Measurements from ENCODE around the gene SDHA. TPM values are rescaled to one million over a fixed set of nuclear protein-coding genes. Genes with fewer than 3 reads are reported as not detected.
A peak's percentile ranks its signal among the peaks of the same experiment; 100 is the strongest.
"Not testable (repeated sequence)": the region's sequence is repeated elsewhere in the genome, so short reads cannot be mapped to it uniquely, and the experiment has no call there.

Gene SDHA
- total and polyA plus RNA-seq, 4 donors: 60.0 to 105 (median 91.4) TPM

DNA sequence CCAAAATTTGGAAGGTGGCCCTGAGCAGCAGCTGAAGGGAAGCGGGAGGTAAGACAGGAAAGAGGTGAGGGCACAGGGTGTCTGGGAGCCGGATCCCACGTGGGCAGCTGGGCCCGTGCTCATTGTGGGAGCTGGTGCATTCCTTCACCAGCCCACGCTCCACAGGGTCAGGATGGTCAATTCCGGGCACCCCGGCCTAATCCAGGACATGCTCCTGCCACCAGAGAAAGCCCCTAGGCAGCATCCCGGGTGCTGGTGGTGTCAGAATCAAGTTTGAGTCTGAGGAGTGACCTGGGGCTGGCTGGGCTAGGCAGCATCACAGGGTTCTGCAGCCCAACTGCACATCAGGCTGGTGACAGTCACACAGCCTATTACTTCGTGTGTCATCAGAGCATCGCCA lies 46.2 kb downstream of the SDHA start:
- peak overlapping the region; percentile 45 to 67 for H3K27ac ChIP-seq (ENCODE audit: low read depth in 1 of 2, low read length in 1 of 2)
- peaks cover 0 to 13% (median 8%) of the 10 kb centered on the region in 4 donors for H3K36me3 ChIP-seq (ENCODE audit: control insufficient read depth in 4 of 4, insufficient read depth in 4 of 4, low read length in 4 of 4)
- H3K9ac ChIP-seq (ENCODE audit: insufficient read depth in 1 of 2, low read length in 2 of 2): no peak overlapping the region
- peaks cover 0 to 3% (median 0%) of the 10 kb centered on the region in 5 donors for H3K4me1 ChIP-seq (ENCODE audit: control insufficient read depth in 5 of 5, insufficient read depth in 5 of 5, low read length in 5 of 5)
- no peak overlapping the region for H3K4me3 ChIP-seq
- DNase-seq (no peak), ATAC-seq (ENCODE audit: insufficient read depth, low FRiP score) (no peak)
- no peaks in the 10 kb centered on the region for H3K27me3 ChIP-seq (ENCODE audit: control insufficient read depth in 3 of 3, insufficient read depth in 3 of 3, low read length in 2 of 3)
- TF ChIP-seq, protein P1, sequence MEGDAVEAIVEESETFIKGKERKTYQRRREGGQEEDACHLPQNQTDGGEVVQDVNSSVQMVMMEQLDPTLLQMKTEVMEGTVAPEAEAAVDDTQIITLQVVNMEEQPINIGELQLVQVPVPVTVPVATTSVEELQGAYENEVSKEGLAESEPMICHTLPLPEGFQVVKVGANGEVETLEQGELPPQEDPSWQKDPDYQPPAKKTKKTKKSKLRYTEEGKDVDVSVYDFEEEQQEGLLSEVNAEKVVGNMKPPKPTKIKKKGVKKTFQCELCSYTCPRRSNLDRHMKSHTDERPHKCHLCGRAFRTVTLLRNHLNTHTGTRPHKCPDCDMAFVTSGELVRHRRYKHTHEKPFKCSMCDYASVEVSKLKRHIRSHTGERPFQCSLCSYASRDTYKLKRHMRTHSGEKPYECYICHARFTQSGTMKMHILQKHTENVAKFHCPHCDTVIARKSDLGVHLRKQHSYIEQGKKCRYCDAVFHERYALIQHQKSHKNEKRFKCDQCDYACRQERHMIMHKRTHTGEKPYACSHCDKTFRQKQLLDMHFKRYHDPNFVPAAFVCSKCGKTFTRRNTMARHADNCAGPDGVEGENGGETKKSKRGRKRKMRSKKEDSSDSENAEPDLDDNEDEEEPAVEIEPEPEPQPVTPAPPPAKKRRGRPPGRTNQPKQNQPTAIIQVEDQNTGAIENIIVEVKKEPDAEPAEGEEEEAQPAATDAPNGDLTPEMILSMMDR (IDR thresholded peaks at IDR 0.05; ENCODE audit: control extremely low read depth, extremely low read depth): no peak
- H3K9me3 ChIP-seq (ENCODE audit: control insufficient read depth in 4 of 4, insufficient read depth in 3 of 4, low read length in 3 of 4): no peaks in the 10 kb centered on the region
- WGBS, 2 donors: 72 to 84% methylated on average over 10 of the region's 10 CpGs

DNA sequence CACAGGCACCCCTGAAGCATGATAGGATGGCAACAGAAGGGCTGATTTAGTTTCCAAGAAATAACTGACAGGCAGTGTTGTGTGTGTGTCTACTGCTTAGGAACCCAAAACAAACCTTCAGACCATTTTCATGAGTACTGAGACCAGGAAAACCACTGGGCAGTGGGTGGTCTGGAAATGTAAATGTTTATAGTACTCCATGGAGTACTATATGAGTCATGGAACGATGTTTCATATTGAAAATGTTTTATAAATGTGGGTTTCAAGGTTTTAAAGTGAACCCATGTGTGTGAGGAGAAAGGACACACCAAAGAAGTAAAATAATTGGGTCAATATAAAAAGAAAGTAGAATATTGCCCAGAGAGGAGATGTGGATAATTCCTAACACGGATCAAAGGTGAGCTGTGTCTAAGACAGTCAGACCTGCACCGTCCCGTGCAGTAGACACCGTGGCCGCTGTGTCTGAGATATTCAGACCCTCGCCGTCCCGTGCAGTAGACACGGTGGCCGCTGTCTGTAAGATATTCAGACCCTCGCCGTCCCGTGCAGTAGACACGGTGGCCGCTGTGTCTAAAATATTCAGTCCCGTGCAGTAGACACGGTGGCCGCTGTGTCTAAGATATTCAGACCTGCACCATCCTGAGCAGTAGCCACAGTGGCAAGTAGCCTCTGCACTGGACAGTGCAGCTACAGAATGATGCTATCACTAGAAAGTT lies 48.3 kb downstream of the SDHA start:
- WGBS, 2 donors: 80 to 83% methylated on average over 19 of the region's 19 CpGs
- not testable (repeated sequence) for H3K27ac ChIP-seq (ENCODE audit: low read depth in 1 of 2, low read length in 1 of 2); H3K9ac ChIP-seq (ENCODE audit: insufficient read depth in 1 of 2, low read length in 2 of 2); H3K27me3 ChIP-seq (ENCODE audit: control insufficient read depth in 3 of 3, insufficient read depth in 3 of 3, low read length in 2 of 3); H3K4me1 ChIP-seq (ENCODE audit: control insufficient read depth in 5 of 5, insufficient read depth in 5 of 5, low read length in 5 of 5); ATAC-seq (ENCODE audit: insufficient read depth, low FRiP score); DNase-seq; H3K4me3 ChIP-seq; H3K9me3 ChIP-seq (ENCODE audit: control insufficient read depth in 4 of 4, insufficient read depth in 3 of 4, low read length in 3 of 4)
- peaks cover 0 to 13% (median 8%) of the 10 kb centered on the region in 4 donors for H3K36me3 ChIP-seq (ENCODE audit: control insufficient read depth in 4 of 4, insufficient read depth in 4 of 4, low read length in 4 of 4)

DNA sequence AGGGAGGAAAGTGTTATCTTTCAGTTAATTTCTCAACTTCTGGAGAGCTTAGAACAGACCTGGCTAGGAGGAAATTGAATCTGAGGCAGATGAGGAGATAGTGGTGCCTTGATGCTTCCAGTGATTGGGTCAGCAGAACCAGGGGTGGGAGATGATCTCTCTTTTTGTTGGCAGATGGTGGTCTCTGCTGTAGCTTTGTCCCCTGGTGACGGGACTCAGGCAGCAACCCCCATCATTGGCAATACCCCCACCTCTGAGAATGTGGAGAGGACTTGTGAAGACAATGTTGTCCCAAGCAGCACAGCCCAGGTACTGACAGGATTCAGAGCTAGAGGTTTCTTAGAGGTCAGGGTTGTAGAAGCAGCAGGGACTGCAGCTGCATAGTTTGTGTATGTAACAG lies 49.6 kb downstream of the SDHA start:
- DNase-seq: no peak

DNA sequence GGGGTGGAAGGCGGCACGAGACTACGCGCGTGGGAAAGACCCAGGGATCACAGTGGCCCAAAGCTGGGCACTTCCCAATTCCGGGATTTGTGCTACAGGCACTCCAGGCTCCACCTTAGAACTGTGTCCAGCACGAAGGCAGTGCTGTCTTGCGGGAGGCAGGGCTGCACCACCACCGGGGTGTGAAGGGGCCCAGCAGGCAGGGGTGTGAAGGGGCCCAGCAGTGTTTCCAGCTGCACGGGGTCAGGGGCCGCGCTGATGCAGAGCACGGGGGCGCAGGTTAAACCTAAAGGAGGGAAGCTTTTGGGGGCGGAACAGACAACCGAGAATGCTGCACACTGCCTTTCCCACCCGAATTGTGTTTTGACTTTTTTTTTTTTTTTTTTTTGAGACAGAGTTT lies 52.2 kb downstream of the SDHA start:
- Histone ChIP-seq H3K4me3 (no peak overlapping the region), H3K9me3 (ENCODE audit: control insufficient read depth in 4 of 4, insufficient read depth in 3 of 4, low read length in 3 of 4) (no peaks in the 10 kb centered on the region), H3K4me1 (ENCODE audit: control insufficient read depth in 5 of 5, insufficient read depth in 5 of 5, low read length in 5 of 5) (peaks cover 0 to 9% (median 0%) of the 10 kb centered on the region in 5 donors), H3K27ac (ENCODE audit: low read depth in 1 of 2, low read length in 1 of 2) (peak overlapping the region in 1 of 2 donors; percentile 0), H3K36me3 (ENCODE audit: control insufficient read depth in 4 of 4, insufficient read depth in 4 of 4, low read length in 4 of 4) (peaks cover 2 to 10% (median 5%) of the 10 kb centered on the region in 4 donors), H3K9ac (ENCODE audit: insufficient read depth in 1 of 2, low read length in 2 of 2) (no peak overlapping the region), H3K27me3 (ENCODE audit: control insufficient read depth in 3 of 3, insufficient read depth in 3 of 3, low read length in 2 of 3) (no peaks in the 10 kb centered on the region)
- 87 to 93% methylated on average over 17 of the region's 17 CpGs for WGBS, 2 donors
- ATAC-seq (ENCODE audit: insufficient read depth, low FRiP score) (no peak), DNase-seq (peak in 1 of 3 donors; percentile 5)
- TF ChIP-seq, protein P1 (IDR thresholded peaks at IDR 0.05; ENCODE audit: control extremely low read depth, extremely low read depth): no peak

More for the DNA sequence above, 49.6 kb downstream of the SDHA start:
- no peak for ATAC-seq (ENCODE audit: insufficient read depth, low FRiP score)
- peaks cover 0 to 4% (median 0%) of the 10 kb centered on the region in 5 donors for H3K4me1 ChIP-seq (ENCODE audit: control insufficient read depth in 5 of 5, insufficient read depth in 5 of 5, low read length in 5 of 5)
- TF ChIP-seq, protein P1 (IDR thresholded peaks at IDR 0.05; ENCODE audit: control extremely low read depth, extremely low read depth): no peak
- no peaks in the 10 kb centered on the region for H3K9me3 ChIP-seq (ENCODE audit: control insufficient read depth in 4 of 4, insufficient read depth in 3 of 4, low read length in 3 of 4)
- no peak overlapping the region for H3K4me3 ChIP-seq
- H3K27me3 ChIP-seq (ENCODE audit: control insufficient read depth in 3 of 3, insufficient read depth in 3 of 3, low read length in 2 of 3): no peaks in the 10 kb centered on the region
- no peak overlapping the region for H3K9ac ChIP-seq (ENCODE audit: insufficient read depth in 1 of 2, low read length in 2 of 2)
- no peak overlapping the region for H3K27ac ChIP-seq (ENCODE audit: low read depth in 1 of 2, low read length in 1 of 2)
- WGBS, 2 donors: 72 to 92% methylated on average over 1 of the region's 1 CpG
- H3K36me3 ChIP-seq (ENCODE audit: control insufficient read depth in 4 of 4, insufficient read depth in 4 of 4, low read length in 4 of 4): peaks cover 0 to 12% (median 7%) of the 10 kb centered on the region in 4 donors

DNA sequence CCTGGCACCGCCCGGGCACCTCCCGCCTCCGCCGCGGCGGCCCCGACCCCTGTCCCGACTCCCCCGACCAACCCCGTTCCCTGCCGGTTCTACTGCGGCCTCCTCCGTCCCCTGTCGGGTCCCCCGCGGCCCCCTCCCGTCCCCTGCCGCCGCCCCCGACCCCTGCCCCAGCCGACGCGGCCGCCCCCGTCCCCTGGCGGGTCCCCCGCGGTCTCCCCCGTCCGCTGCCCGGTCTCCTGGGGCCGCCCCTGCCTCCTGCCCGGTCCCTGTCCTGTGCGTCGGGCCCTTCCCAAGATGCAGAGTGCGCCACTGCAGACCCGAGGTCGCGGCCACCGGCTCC lies 53.7 kb downstream of the SDHA start:
- 0 to 1% methylated on average over 13 to 41 of the region's 41 CpGs for WGBS, 2 donors
- DNase-seq; H3K9me3 ChIP-seq (ENCODE audit: control insufficient read depth in 4 of 4, insufficient read depth in 3 of 4, low read length in 3 of 4); H3K9ac ChIP-seq (ENCODE audit: insufficient read depth in 1 of 2, low read length in 2 of 2); ATAC-seq (ENCODE audit: insufficient read depth, low FRiP score); H3K4me1 ChIP-seq (ENCODE audit: control insufficient read depth in 5 of 5, insufficient read depth in 5 of 5, low read length in 5 of 5); H3K27me3 ChIP-seq (ENCODE audit: control insufficient read depth in 3 of 3, insufficient read depth in 3 of 3, low read length in 2 of 3); H3K36me3 ChIP-seq (ENCODE audit: control insufficient read depth in 4 of 4, insufficient read depth in 4 of 4, low read length in 4 of 4): not testable (repeated sequence)
- Histone ChIP-seq H3K27ac (ENCODE audit: low read depth in 1 of 2, low read length in 1 of 2) (peak overlapping the region; percentile 93 to 95), H3K4me3 (peak overlapping the region; percentile 89)

DNA sequence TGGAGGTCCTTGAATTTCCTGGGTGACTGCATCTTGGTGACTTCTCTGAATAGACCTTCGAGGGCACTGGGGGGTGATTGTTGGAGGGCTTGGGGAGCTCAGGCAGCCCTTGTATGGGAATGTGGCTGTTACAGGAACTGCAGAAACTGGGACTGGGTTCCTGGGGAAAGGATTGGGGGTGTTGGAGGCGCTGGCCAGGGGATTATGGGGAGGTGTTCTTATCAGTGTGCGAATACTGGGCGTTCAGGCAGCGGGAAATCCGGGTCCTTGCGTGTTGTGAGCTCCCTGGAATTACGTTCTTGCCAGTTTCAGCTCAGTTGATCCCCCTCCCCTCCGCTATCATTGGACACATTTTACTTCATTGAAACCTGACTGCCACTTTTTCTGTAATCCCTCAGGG lies 55.0 kb downstream of the SDHA start:
- H3K9ac ChIP-seq (ENCODE audit: insufficient read depth in 1 of 2, low read length in 2 of 2); ATAC-seq (ENCODE audit: insufficient read depth, low FRiP score): not testable (repeated sequence)
- WGBS, 2 donors: 91% methylated on average over 9 of the region's 9 CpGs

More for the DNA sequence above, 55.0 kb downstream of the SDHA start:
- H3K4me3 ChIP-seq; H3K4me1 ChIP-seq (ENCODE audit: control insufficient read depth in 5 of 5, insufficient read depth in 5 of 5, low read length in 5 of 5); DNase-seq; H3K27ac ChIP-seq (ENCODE audit: low read depth in 1 of 2, low read length in 1 of 2); H3K36me3 ChIP-seq (ENCODE audit: control insufficient read depth in 4 of 4, insufficient read depth in 4 of 4, low read length in 4 of 4); H3K27me3 ChIP-seq (ENCODE audit: control insufficient read depth in 3 of 3, insufficient read depth in 3 of 3, low read length in 2 of 3); H3K9me3 ChIP-seq (ENCODE audit: control insufficient read depth in 4 of 4, insufficient read depth in 3 of 4, low read length in 3 of 4): not testable (repeated sequence)
